ENCODE measurements around the gene PPP1R1B.

Gene PPP1R1B

GRCh38 chr17:39684369-39685192 is 57.8 kb downstream of the PPP1R1B start:
- no peak for DNase-seq (ENCODE audit: low read depth)

All from stromal cell of bone marrow (primary cell).